Measurements from ENCODE around the gene DNAJB11. TPM values are rescaled to one million over a fixed set of nuclear protein-coding genes. Genes with fewer than 3 reads are reported as not detected.
A peak's percentile ranks its signal among the peaks of the same experiment; 100 is the strongest.

Gene DNAJB11
- total RNA-seq, 1 donor from 2014 or later, result 63.6 TPM

- peaks cover 18% of the 10 kb centered on the region for H3K4me1 Mint-ChIP-seq (ENCODE audit: low read depth)
- H3K27me3 Mint-ChIP-seq (ENCODE audit: low read depth), result no peaks in the 10 kb centered on the region
- DNase-seq (ENCODE audit: low spot score), result no peak
- no peaks in the 10 kb centered on the region for H3K9me3 Mint-ChIP-seq (ENCODE audit: low read depth)
- H3K36me3 Mint-ChIP-seq (ENCODE audit: low read depth), result peaks cover 2% of the 10 kb centered on the region
- TF ChIP-seq, protein P1, sequence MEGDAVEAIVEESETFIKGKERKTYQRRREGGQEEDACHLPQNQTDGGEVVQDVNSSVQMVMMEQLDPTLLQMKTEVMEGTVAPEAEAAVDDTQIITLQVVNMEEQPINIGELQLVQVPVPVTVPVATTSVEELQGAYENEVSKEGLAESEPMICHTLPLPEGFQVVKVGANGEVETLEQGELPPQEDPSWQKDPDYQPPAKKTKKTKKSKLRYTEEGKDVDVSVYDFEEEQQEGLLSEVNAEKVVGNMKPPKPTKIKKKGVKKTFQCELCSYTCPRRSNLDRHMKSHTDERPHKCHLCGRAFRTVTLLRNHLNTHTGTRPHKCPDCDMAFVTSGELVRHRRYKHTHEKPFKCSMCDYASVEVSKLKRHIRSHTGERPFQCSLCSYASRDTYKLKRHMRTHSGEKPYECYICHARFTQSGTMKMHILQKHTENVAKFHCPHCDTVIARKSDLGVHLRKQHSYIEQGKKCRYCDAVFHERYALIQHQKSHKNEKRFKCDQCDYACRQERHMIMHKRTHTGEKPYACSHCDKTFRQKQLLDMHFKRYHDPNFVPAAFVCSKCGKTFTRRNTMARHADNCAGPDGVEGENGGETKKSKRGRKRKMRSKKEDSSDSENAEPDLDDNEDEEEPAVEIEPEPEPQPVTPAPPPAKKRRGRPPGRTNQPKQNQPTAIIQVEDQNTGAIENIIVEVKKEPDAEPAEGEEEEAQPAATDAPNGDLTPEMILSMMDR (IDR thresholded peaks at IDR 0.05), result peak; percentile 4
- H3K27ac Mint-ChIP-seq (ENCODE audit: unreplicated experiment), result no peak overlapping the region
- no peak overlapping the region for H3K4me3 Mint-ChIP-seq (ENCODE audit: unreplicated experiment)
These were observed 29.7 kb upstream of the DNAJB11 start for GRCh38 chr3:186540835-186541226.

GRCh38 chr3:186544281-186544680 lies 26.2 kb upstream of the DNAJB11 start, which contains the start of gene CRYGS:
CRYGS (minus strand) TSS chr3:186544380; CDS start chr3:186544326, 54 bp downstream.
- H3K27me3 Mint-ChIP-seq (ENCODE audit: low read depth), result no peaks in the 10 kb centered on the region
- no peak within 1 kb of the TSS for H3K4me3 Mint-ChIP-seq (ENCODE audit: unreplicated experiment)
- TF ChIP-seq, protein P1 (IDR thresholded peaks at IDR 0.05), result no peak
- H3K4me1 Mint-ChIP-seq (ENCODE audit: low read depth), result peaks cover 8% of the 10 kb centered on the region
- no peak within 1 kb of the TSS for H3K27ac Mint-ChIP-seq (ENCODE audit: unreplicated experiment)
- no peaks in the 10 kb centered on the region for H3K9me3 Mint-ChIP-seq (ENCODE audit: low read depth)
- H3K36me3 Mint-ChIP-seq (ENCODE audit: low read depth), result peaks cover 7% of the 10 kb centered on the region
- no peak for DNase-seq (ENCODE audit: low spot score)

- Mint-ChIP-seq H3K4me3 (ENCODE audit: unreplicated experiment) (no peak overlapping the region), H3K9me3 (ENCODE audit: low read depth) (no peaks in the 10 kb centered on the region), H3K36me3 (ENCODE audit: low read depth) (peaks cover 8% of the 10 kb centered on the region), H3K27ac (ENCODE audit: unreplicated experiment) (no peak overlapping the region), H3K27me3 (ENCODE audit: low read depth) (no peaks in the 10 kb centered on the region), H3K4me1 (ENCODE audit: low read depth) (no peaks in the 10 kb centered on the region)
- TF ChIP-seq, protein P1 (IDR thresholded peaks at IDR 0.05), result no peak
- no peak for DNase-seq (ENCODE audit: low spot score)
These were observed 21.0 kb upstream of the DNAJB11 start for GRCh38 chr3:186549497-186549896.

- Mint-ChIP-seq H3K9me3 (ENCODE audit: low read depth) (no peaks in the 10 kb centered on the region), H3K36me3 (ENCODE audit: low read depth) (peaks cover 17% of the 10 kb centered on the region), H3K27me3 (ENCODE audit: low read depth) (no peaks in the 10 kb centered on the region), H3K4me1 (ENCODE audit: low read depth) (no peaks in the 10 kb centered on the region), H3K27ac (ENCODE audit: unreplicated experiment) (no peak overlapping the region), H3K4me3 (ENCODE audit: unreplicated experiment) (no peak overlapping the region)
- TF ChIP-seq, protein P1 (IDR thresholded peaks at IDR 0.05), result peak; percentile 11
- no peak for DNase-seq (ENCODE audit: low spot score)
These were observed 19.1 kb upstream of the DNAJB11 start for GRCh38 chr3:186551387-186551786.

DNA sequence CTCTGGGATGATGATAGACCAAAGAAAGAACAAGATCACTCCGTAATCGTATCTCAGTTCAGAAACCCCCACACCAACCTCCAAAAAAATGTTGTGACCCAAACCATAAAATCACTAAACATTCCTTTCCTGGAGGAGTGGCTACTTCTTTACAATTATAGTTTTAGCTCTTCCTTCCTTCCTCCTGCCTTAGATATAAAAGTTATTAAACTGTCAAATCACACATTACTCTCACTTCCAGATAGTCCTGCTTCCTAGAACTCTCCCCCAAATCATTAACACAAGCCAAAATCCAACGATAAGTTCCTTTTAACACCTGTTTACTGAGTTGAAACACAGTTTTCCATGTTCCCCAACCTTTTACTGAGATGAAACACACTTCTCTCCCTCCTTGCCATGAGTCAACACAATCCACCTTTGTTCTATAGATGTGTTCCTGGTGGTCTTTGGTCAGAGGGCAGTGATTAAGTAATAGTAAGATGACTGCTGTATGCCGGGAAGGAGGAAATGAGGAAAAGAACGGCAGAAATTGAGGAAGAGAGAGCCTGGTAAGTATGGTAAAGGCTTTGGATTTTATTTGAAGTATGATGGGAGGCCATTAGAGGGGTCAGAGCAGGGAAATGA lies 18.0 kb upstream of the DNAJB11 start:
- H3K4me1 Mint-ChIP-seq (ENCODE audit: low read depth), result no peaks in the 10 kb centered on the region
- H3K36me3 Mint-ChIP-seq (ENCODE audit: low read depth), result peaks cover 21% of the 10 kb centered on the region
- no peak overlapping the region for H3K4me3 Mint-ChIP-seq (ENCODE audit: unreplicated experiment)
- no peak for DNase-seq (ENCODE audit: low spot score)
- TF ChIP-seq, protein P1 (IDR thresholded peaks at IDR 0.05), result no peak
- no peak overlapping the region for H3K27ac Mint-ChIP-seq (ENCODE audit: unreplicated experiment)
- H3K27me3 Mint-ChIP-seq (ENCODE audit: low read depth), result no peaks in the 10 kb centered on the region
- no peaks in the 10 kb centered on the region for H3K9me3 Mint-ChIP-seq (ENCODE audit: low read depth)

Data from chondrocyte (in vitro differentiated cells).